HFF-Myc (cell line): Measurements from ENCODE around the gene SNPH.

Experiments
- DNase-seq: peaks from one replicate; pipeline ENCODE4 v3.0.0-alpha.2; 2011; ENCODE audit warnings: low read depth; ENCODE audit errors: extremely low read depth
- H3K4me3 ChIP-seq: replicated peaks from 2 replicates; pipeline ENCODE4 v1.5.1; 2011; ENCODE audit warnings: low read depth, mild to moderate bottlenecking, control low read depth, low read length
- CTCF ChIP-seq: IDR thresholded peaks from 2 replicates; pipeline ENCODE4 v1.5.1; 2012; ENCODE audit warnings: mild to moderate bottlenecking, low read depth, low read length, control low read depth; ENCODE audit errors: missing control alignments

Gene SNPH

GRCh38 chr20:1353956-1354355, 87.9 kb downstream of the SNPH start:
- no peak for TF ChIP-seq CTCF

GRCh38 chr20:1357921-1358671, 92.0 kb downstream of the SNPH start:
- DNase-seq: no peak

More at GRCh38 chr20:1353956-1354355, 87.9 kb downstream of the SNPH start:
- no peak for DNase-seq
- H3K4me3 ChIP-seq: no peak overlapping the region

More at GRCh38 chr20:1357921-1358671, 92.0 kb downstream of the SNPH start:
- H3K4me3 ChIP-seq: no peak overlapping the region
- no peak for TF ChIP-seq CTCF
